T-helper 2 cell treated with Interferon-gamma antibody and Interleukin-4, amounts not matched to agents 5 μg/mL and 100 μg/mL, for 36 hours (primary cell): ENCODE results near the gene RANBP9.

ENCODE experiments used
- DNase-seq: peaks from one replicate; pipeline ENCODE4 v3.0.0; 2021; ENCODE audit warnings: low spot score
- H3K27ac Mint-ChIP-seq: one replicate; pipeline ENCODE4 v1.8.0; 2021; ENCODE audit warnings: mild to moderate bottlenecking, mixed read lengths
- H3K27me3 Mint-ChIP-seq: one replicate; pipeline ENCODE4 v1.8.0; 2021; ENCODE audit warnings: low read depth, mixed read lengths
- H3K36me3 Mint-ChIP-seq: one replicate; pipeline ENCODE4 v1.8.0; 2021; ENCODE audit warnings: low read depth, mixed read lengths
- H3K4me1 Mint-ChIP-seq: one replicate; pipeline ENCODE4 v1.8.0; 2021; ENCODE audit warnings: low read depth, mixed read lengths
- H3K4me3 Mint-ChIP-seq: one replicate; pipeline ENCODE4 v1.8.0; 2022; ENCODE audit warnings: mild to moderate bottlenecking, moderate library complexity, mixed read lengths
- H3K9me3 Mint-ChIP-seq: one replicate; pipeline ENCODE4 v1.8.0; 2021; ENCODE audit warnings: mixed read lengths

RANBP9 gene

GRCh38 chr6:13604546-13605416, 106.9 kb downstream of the RANBP9 start:
- H3K27ac Mint-ChIP-seq, result no peak overlapping the region
- H3K4me1 Mint-ChIP-seq, result peaks cover 2% of the 10 kb centered on the region
- no peaks in the 10 kb centered on the region for H3K27me3 Mint-ChIP-seq
- DNase-seq, result no peak
- peaks cover 27% of the 10 kb centered on the region for H3K36me3 Mint-ChIP-seq
- no peak overlapping the region for H3K4me3 Mint-ChIP-seq
- H3K9me3 Mint-ChIP-seq, result no peaks in the 10 kb centered on the region

GRCh38 chr6:13604135-13604534, 107.5 kb downstream of the RANBP9 start:
- Mint-ChIP-seq H3K4me3 (no peak overlapping the region), H3K27ac (no peak overlapping the region), H3K27me3 (no peaks in the 10 kb centered on the region), H3K9me3 (no peaks in the 10 kb centered on the region), H3K36me3 (peaks cover 29% of the 10 kb centered on the region), H3K4me1 (peaks cover 2% of the 10 kb centered on the region)
- DNase-seq, result no peak

DNA sequence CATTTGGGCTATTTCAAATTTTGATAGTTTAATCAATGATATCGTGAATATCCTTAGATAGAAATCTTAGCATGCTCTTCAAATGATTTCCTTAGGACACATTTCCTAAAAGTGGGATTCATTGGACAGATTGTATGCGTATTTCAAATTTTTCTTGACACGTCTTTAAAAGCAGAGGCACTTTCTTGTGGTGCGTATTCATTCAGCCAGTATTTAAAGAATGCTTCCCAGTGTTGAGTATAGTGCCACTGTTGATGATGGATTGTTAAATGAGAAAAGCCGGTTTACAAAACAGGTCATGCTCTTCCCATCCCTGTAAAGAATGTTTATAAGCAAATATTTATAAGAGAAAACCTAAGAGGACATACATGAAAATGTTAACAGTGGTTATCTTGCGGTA, 111.6 kb downstream of the RANBP9 start:
- H3K36me3 Mint-ChIP-seq, result peaks cover 34% of the 10 kb centered on the region

GRCh38 chr6:13597073-13597472, 114.6 kb downstream of the RANBP9 start:
- Mint-ChIP-seq H3K36me3 (peaks cover 31% of the 10 kb centered on the region), H3K9me3 (no peaks in the 10 kb centered on the region), H3K4me3 (no peak overlapping the region), H3K4me1 (peaks cover 7% of the 10 kb centered on the region), H3K27ac (no peak overlapping the region), H3K27me3 (no peaks in the 10 kb centered on the region)
- DNase-seq, result no peak

More for the DNA sequence above, 111.6 kb downstream of the RANBP9 start:
- DNase-seq, result no peak
- H3K27ac Mint-ChIP-seq, result no peak overlapping the region
- H3K4me1 Mint-ChIP-seq, result peaks cover 2% of the 10 kb centered on the region
- H3K4me3 Mint-ChIP-seq, result no peak overlapping the region
- H3K27me3 Mint-ChIP-seq, result no peaks in the 10 kb centered on the region
- H3K9me3 Mint-ChIP-seq, result no peaks in the 10 kb centered on the region

GRCh38 chr6:13593720-13594119, 117.9 kb downstream of the RANBP9 start:
- no peak for DNase-seq
- H3K36me3 Mint-ChIP-seq, result peaks cover 18% of the 10 kb centered on the region
- no peaks in the 10 kb centered on the region for H3K27me3 Mint-ChIP-seq
- H3K27ac Mint-ChIP-seq, result no peak overlapping the region
- no peak overlapping the region for H3K4me3 Mint-ChIP-seq
- H3K9me3 Mint-ChIP-seq, result no peaks in the 10 kb centered on the region
- peaks cover 7% of the 10 kb centered on the region for H3K4me1 Mint-ChIP-seq

DNA sequence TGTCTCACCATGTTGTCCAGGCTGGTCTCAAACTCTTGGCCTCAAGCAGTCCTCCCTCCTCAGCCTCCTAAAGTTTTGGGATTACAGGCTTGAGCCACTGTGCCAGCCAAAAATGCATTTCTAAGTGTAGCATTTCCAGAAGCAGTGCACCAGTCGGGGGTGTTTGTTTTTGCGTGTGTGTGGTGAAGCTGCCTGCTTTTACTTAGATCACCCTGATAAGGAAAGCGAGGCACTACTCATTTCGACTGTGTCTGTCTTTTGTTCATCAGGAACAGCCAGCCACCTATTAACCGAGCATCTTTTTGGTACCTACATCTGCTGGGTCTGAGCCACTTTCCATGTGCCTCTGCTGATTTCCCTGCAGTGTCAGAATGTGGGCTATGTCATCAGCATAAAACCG, 118.5 kb downstream of the RANBP9 start:
- DNase-seq, result peak; percentile 29
- Mint-ChIP-seq H3K27ac (no peak overlapping the region), H3K9me3 (no peaks in the 10 kb centered on the region), H3K36me3 (peaks cover 16% of the 10 kb centered on the region), H3K4me1 (peaks cover 7% of the 10 kb centered on the region), H3K27me3 (no peaks in the 10 kb centered on the region), H3K4me3 (peak overlapping the region; percentile 19)

DNA sequence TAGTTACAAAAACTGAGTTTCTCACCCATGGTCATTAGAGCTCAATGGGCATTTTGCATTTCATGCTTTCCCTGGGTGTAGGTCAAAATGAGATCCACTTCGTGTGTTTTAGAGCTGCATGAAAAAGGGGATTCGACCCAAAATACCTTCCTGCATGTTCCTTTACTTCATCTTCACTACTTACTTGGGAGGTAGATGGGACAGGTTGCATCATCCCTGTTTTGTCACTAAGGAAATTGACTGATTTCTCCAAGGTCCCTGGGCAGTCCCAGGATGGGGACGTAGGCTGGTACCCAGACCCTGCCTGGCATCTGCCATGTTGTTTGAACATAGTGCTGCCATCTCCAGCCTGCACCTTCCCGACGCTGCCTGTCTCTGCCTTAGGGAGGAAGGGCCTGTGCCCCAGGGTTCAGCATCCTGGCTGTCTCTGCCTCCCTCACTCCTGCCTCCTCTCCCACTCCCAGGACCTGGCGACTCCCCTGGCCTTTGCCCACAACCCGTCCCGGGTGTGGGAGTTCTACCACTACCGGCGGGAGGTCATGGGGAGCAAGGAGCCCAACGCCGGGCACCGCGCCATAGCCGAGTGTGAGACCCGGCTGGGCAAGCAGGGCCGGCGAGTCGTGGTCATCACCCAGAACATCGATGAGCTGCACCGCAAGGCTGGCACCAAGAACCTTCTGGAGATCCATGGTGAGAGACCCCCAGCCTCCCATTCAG, 120.3 kb downstream of the RANBP9 start:
- H3K36me3 Mint-ChIP-seq, result peaks cover 9% of the 10 kb centered on the region
- H3K9me3 Mint-ChIP-seq, result no peaks in the 10 kb centered on the region
- peaks cover 7% of the 10 kb centered on the region for H3K4me1 Mint-ChIP-seq
- no peak overlapping the region for H3K4me3 Mint-ChIP-seq
- no peak overlapping the region for H3K27ac Mint-ChIP-seq
- H3K27me3 Mint-ChIP-seq, result no peaks in the 10 kb centered on the region
- DNase-seq, result no peak

- no peak overlapping the region for H3K4me3 Mint-ChIP-seq
- no peaks in the 10 kb centered on the region for H3K27me3 Mint-ChIP-seq
- H3K9me3 Mint-ChIP-seq, result no peaks in the 10 kb centered on the region
- no peak overlapping the region for H3K27ac Mint-ChIP-seq
- peaks cover 7% of the 10 kb centered on the region for H3K4me1 Mint-ChIP-seq
- H3K36me3 Mint-ChIP-seq, result peaks cover 10% of the 10 kb centered on the region
- no peak for DNase-seq
Observed at GRCh38 chr6:13590574-13591153, 121.0 kb downstream of the RANBP9 start.

- H3K27ac Mint-ChIP-seq, result no peak overlapping the region
- DNase-seq, result no peak
- peaks cover 13% of the 10 kb centered on the region for H3K36me3 Mint-ChIP-seq
Observed at GRCh38 chr6:13589801-13590200, 121.8 kb downstream of the RANBP9 start.

DNA sequence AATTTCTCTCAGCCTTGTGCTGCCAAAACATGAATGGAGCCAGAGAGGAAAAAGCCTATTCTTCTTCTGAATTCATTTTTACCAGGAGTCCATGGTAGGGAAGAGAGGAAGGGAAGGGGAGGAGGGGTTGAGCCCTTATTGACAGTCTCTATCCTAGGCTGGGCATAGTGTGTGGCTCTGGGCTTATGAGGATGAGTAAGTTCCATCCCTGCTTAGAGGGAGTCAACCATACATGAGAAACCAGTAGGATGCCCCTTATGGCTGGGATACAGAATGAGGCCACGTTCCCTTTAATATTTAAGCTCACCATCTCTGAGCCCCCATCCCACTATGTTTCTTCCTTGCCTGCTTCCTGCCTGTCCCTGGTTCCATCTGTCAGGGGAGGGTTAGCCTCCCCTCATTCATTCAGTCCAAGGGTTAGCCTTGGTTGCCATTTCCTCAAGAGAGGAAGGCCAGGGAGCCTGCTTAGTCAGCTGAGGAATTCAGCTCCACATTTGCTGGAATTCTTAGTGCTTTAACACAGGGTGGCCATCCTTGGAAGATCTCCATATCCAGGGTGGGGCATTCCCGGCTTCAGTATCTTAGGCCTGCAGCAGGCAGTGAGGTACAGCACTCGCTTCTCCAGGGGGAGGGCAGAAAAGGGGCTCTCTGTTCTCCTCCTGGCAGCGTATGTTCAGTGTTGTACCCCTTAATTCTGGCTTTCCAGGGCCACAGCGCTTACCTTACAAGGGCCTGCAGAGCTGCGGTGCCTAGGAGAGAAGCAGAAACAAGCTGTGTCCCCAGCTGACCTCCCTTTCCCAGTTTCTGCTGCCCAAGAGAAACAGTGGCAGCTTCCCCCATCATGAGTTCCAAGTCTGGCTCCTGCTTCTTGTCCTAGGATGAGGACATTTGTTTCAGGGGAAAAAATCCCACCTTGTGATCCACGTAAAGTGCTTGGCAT, 124.8 kb downstream of the RANBP9 start:
- Mint-ChIP-seq H3K36me3 (peaks cover 9% of the 10 kb centered on the region), H3K9me3 (no peaks in the 10 kb centered on the region), H3K27me3 (no peaks in the 10 kb centered on the region), H3K27ac (no peak overlapping the region), H3K4me1 (no peaks in the 10 kb centered on the region), H3K4me3 (no peak overlapping the region)
- no peak for DNase-seq

More at GRCh38 chr6:13589801-13590200, 121.8 kb downstream of the RANBP9 start:
- Mint-ChIP-seq H3K27me3 (no peaks in the 10 kb centered on the region), H3K4me3 (no peak overlapping the region), H3K4me1 (peaks cover 7% of the 10 kb centered on the region), H3K9me3 (no peaks in the 10 kb centered on the region)

GRCh38 chr6:13581700-13582229, 129.9 kb downstream of the RANBP9 start:
- no peak for DNase-seq
- no peak overlapping the region for H3K27ac Mint-ChIP-seq
- no peak overlapping the region for H3K4me3 Mint-ChIP-seq
- no peaks in the 10 kb centered on the region for H3K4me1 Mint-ChIP-seq
- peaks cover 21% of the 10 kb centered on the region for H3K36me3 Mint-ChIP-seq
- no peaks in the 10 kb centered on the region for H3K9me3 Mint-ChIP-seq
- H3K27me3 Mint-ChIP-seq, result no peaks in the 10 kb centered on the region

DNA sequence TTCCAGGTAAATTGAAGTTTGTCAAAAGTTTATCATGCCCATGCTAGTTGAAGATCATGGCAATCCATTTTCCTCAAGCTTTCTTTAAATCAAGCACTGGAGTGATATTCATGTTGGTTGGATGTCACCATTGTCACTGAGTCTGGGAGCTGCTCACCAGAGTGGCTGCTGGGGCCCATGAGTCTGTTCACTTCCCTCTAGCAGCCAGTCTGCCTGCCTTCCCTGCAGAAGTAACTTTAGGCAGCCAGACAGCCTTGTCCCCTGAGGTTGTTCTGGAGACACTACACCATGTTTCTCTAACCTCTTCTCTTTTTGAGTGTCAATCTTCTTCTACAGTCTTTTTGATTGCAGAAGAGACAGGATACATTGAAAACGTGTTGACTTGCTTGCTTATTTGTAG, 131.7 kb downstream of the RANBP9 start:
- H3K9me3 Mint-ChIP-seq, result no peaks in the 10 kb centered on the region
- H3K27ac Mint-ChIP-seq, result no peak overlapping the region
- H3K36me3 Mint-ChIP-seq, result peaks cover 13% of the 10 kb centered on the region
- no peak overlapping the region for H3K4me3 Mint-ChIP-seq
- H3K27me3 Mint-ChIP-seq, result no peaks in the 10 kb centered on the region
- no peak for DNase-seq
- peaks cover 11% of the 10 kb centered on the region for H3K4me1 Mint-ChIP-seq

DNA sequence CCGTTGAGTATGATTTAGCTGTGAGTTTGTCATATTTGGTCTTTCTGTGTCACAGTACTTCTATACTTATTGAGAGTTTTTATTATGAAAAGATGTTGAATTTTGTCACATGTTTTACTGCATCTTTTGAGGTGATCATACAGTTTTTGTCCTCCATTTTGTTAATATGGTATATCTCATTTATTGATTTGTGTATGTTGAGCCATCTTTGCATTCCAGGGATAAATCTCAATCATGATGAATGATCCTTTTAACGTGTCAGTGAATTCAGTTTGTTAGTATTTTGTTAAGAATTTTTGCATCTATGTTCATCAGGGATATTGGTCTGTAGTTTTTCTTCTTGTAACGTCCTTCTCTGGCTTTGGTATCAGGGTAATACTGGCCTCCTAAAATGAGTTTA, 133.7 kb downstream of the RANBP9 start:
- Mint-ChIP-seq H3K27me3 (no peaks in the 10 kb centered on the region), H3K4me3 (no peak overlapping the region), H3K4me1 (peaks cover 11% of the 10 kb centered on the region), H3K36me3 (peaks cover 13% of the 10 kb centered on the region), H3K9me3 (no peaks in the 10 kb centered on the region), H3K27ac (no peak overlapping the region)
- DNase-seq, result no peak
